KBM-7 (cell line): Measurements from ENCODE around the gene NTNG1.

Experiments
- DNase-seq: peaks from one replicate; pipeline ENCODE4 v3.0.0-alpha.2; 2015
- in situ Hi-C: fragments of 300-500 bp; cut with MboI; formaldehyde crosslinking; loops from 2 replicates; pipeline ENCODE4 v1.14.3; 2020; ENCODE audit warnings: low sequenced_read_pairs, low pct_unique_long_range_greater_than_20kb, mixed read lengths

The NTNG1 gene

DNA sequence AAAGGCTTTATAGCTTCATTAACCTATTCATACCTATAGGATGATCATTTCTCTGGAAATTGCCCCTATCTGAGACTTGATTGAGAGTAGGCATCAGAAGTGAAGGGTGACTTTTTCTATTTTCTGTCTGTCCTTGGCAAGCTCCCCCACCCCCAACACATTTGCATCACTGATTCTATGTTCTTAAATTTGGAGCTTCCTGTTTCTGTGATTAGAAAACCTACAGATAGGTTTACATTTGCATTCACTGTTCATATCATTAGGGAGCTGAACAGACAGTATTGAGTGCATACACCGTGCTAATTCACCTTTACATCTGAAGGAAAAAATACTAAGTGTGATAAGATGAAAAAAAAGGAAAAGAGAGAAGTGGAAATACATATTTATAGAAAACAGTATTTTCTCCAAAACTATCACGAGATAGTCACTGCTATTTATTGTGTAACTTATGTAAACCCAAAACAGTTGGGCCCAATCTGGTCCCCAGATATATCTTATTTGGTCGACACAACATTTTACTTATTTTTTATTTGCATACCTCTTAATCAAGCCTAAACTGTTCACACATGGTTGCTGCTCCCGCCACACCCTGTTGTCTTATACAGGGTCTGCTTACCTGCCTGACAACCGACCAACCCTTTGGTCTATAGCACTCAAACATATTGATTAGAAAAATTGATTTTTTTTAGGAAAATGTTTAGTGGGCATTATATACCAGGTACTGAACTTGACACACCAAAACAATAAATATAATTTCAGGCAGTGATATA lies 218.8 kb downstream of the NTNG1 start:
- DNase-seq: no peak
- in situ Hi-C loops: no loop called here

DNA sequence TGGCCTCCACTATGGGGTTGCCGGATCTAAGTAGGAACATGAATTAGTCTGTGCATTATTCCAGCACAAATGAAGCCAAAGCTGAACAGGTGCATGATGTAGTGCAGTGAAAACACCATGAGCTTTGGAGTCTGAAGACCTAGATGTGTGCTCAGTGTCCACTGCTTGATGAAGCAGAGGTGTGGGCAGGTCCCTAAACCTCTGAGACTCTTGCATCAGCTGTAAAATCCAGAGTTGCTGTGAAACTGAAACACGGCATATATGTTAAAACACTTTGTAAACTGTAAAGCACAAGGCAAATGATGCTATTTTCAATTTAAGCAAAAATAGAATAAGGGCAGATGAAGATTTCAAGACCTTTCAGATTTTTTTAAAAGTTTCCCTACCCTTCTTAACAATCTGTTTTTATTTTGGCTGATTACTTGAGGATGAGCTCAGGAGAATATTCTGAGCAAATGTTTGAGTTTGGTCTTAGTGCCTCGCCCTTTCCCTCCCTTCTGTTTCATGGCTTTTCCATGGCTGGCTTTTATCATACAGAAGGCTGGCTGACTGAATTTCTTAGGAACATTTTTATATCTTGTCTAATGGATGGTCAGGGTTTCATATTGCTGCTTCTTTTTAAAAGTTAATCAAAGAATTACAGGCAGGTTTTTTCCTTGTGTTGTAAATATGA lies 221.8 kb downstream of the NTNG1 start:
- no peak for DNase-seq
- in situ Hi-C loops: no loop called here

DNA sequence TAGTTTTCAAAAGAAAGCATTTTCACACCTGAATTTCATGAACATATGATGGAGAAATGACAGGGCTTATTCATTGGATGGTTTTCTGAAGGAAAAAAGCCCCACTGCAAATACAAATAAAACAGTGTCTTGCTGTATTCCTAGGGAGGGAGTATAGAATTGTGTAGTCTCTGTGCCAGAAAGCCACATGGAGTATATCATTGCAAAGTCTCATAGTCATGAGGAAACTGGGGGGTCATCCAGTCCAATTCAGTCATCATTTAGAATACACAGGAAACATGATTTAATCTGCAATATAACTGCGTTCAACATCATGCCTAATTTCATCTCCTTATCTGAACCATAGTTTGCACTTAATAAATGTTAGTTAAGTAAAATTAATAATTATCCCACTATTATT lies 222.3 kb downstream of the NTNG1 start:
- in situ Hi-C loops: no loop called here
- DNase-seq: no peak

DNA sequence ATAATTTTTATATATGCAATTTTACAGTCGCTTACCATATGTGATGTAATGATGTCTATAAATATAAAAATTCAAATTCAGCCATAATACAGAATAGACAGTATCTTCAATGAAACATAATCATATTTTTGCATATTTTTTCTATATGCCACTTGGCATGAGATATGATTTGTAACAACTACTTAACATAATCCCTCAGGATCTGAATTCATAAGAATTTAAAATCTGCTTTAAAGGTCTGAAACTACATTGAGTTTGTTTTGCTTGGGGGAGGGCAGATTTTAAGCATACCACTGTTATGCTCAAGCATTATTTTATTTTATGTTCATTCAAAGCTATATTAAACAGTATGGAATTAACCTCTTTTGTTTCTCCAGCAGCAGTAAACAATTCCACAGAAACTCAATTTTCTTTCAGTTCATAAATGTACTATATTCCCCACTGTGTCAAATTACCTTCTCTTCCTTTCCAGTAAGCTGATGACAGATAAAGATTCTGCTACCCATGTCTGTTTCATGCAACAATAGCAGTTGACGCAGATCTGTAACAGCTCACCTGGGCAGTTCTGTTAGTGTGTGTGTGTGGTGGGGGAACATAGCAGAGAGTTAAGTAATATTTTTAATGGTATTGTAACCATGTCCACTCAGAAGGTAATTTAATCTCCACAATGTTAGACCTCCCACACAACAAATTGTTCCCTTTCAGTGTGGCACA lies 224.8 kb downstream of the NTNG1 start:
- in situ Hi-C loops: no loop called here
- DNase-seq: no peak

DNA sequence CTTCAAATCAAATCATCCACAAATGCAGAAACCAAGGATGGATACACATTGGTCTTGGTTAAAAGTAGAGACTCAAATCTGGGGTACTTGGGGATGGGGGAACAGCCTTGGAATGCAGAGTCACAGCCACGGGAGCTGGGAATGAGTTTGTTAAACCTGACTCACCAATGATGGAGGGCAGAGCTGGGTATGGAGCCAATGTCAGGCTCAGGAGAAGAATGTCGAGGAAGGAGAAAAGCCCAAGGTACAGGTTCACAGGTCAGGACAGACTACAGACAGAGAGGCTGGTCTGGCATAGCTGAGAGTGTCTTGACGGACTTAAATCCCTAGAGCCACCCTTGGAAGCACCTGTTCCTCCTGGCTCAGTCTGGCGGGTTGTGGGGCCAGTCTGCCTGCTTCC lies 237.6 kb downstream of the NTNG1 start:
- no peak for DNase-seq
- in situ Hi-C loops: no loop called here

DNA sequence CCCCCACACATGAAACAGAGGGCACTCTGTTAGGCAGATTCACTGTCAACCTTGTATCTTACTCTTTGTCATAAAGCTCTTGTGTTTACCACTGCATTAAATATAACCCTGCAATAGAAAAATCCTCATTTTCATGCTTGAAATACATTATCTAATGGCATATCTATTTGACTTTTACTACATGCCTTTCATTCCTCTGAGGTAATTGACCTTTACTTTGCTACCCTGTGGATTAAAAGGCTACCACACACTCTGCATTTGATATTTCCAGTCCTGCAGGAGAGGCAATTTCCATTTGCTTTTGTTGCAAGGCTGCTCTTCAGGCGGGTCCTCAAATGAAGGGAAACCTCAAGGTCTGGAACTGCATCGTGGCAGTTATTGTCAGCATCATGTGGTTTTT lies 238.0 kb downstream of the NTNG1 start:
- DNase-seq: no peak
- in situ Hi-C loops: no loop called here

DNA sequence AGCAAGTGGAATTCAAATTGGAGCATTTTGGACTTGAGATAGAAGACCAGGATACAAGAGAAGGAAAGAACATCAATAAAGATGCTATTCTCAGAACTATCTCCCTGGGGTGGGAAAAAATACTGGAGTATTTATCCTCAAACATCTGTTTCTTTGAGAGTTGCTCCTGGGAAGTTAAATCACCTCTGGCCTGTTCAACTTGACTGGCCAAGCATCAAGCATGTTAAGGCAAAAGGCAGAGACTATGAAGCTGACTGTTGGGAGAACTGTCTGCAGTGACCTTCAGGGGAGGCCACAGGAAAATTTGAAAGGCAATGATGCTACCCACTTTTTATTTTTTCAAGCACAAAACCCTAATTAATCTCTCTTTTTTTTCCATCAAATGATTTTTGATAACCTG lies 239.0 kb downstream of the NTNG1 start:
- no peak for DNase-seq
- in situ Hi-C loops: no loop called here

DNA sequence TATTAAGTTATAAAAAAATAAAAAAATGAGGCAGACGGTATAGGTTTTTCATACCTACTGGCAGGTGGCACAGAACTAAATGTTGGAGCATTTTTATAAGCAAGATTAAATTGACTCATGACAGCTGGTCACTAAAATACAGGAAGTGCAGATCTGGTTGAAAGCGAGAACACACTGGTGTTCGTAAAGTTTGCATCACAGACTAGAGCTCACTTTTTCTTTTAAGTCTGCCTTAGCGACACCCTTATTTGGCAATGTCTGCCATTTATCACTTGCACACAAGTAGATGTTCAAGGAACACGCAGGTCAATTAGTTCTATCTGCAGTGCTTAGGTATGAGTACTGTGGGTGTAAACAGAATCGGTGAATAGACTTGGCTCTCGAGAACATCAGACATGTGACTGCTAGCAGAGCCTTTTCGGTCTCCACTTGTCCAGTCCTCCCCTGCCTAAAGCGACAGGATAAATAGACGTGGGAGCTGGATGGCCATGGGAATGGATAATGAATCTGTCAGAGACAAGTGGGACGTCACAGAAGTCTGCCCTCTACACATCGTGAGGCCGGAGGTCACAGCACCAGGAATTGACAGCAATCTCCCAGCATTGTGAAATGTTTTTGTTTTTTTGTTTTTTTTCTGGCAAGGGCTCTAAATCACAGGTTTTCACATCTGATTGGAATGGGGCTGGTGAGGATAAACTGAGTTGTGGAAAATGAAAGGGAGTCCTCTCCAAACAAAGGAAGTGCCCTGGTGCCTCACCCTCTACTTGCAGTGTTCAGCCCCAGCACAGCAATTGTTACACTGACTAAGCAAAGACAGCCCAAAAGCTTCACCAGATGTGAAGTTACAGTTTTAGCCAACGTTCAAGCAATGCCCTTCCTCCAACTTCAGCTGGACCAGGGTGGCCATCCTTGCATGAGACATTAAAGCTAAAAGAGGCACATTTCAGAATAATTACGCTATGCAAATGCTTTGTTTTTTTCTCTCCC lies 248.9 kb downstream of the NTNG1 start:
- no peak for DNase-seq
- in situ Hi-C loops: no loop called here

DNA sequence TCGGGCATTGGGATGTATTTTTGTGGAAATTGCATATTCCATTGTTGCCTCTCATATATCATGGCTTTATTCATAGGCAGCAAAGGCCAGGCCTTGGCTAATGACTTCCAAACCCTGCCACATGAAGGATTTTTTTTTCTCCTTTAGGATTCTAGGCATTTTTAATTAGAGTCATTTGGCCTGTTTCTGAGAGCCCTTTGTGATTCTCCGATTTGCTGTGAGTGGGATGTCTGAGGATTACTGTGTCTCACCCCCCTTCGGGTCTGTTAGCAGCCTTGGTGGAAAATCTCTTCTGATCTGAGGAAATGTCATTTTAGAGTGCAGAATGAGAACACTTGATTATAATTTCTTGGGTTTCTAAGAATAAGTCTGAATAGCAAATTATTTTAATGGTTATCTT lies 253.5 kb downstream of the NTNG1 start:
- DNase-seq: no peak
- in situ Hi-C loops: no loop called here

DNA sequence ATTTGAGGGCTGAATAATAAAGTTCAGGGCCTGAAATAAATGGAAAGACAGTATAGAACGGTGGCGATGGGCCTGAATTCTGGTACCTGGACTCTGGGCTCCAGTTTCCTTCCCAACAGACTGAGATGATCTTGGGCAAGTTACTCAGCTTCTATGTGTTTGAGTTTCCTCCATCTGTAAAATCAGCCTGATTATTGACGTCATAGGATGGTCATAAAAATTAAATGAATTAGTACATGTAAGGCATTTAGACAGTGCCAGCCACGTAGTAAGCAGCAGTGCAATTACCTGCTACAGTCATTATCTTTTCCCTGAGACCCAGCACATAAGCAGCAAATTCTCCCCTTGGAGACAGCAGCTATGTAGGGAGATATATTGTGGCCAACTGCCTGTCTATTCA lies 260.9 kb downstream of the NTNG1 start:
- DNase-seq: no peak
- in situ Hi-C loops: no loop called here

DNA sequence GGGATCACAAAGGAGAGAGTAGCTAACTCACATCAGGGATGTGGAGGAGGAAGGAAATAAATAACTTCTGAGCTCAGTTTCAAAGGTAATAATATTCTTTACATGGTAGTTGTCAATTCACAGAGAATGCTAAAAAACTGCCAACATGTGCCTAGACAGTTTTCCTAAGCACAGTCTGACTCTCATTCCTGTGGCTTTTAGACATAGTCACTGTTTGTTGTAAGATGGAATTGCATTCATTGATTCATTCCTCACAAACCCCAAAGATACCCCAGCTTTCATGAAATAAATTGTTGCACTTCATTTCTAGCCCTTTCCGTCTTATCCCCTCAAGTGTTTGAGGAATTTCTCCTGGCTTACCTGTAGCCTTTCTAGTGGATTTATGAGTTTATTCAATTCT lies 263.9 kb downstream of the NTNG1 start:
- in situ Hi-C loops: no loop called here
- no peak for DNase-seq

DNA sequence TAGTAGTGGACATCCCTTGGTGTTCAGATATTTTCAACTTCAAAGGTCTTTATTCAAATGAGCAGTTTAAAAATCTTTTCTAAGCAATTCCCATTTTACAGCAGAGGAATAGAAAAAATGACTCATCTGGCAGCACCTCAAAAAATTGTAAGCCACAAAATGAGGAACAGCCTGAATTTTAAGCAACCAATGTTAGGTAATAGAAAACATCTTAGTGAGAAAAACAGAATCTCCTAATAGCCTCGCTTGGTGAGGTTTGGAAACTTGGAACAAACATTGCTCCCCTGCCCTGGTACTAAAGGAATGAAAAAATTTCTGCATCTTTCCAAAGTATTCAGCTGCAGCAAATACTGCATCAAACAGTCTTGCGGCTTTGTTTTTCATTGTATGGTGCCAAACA lies 264.4 kb downstream of the NTNG1 start:
- no peak for DNase-seq
- in situ Hi-C loops: no loop called here

DNA sequence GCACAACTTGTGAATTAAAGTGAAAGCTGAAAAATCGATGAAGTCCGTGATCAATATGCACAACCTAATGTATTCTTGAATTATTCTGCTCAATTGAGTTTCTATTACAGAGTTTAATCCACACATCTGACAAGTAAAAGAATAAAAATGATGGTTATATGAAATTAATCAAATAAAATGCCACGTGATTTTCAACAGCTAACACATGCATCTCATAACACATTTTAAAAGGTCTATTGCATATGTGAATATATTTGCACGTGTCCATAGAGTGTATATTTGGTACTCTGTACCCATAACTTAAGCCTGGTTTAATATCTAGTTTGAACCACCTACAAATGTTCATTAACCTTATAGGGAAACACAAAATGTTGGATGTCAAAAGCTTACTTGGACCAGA lies 266.2 kb downstream of the NTNG1 start:
- no peak for DNase-seq
- in situ Hi-C loops: no loop called here

DNA sequence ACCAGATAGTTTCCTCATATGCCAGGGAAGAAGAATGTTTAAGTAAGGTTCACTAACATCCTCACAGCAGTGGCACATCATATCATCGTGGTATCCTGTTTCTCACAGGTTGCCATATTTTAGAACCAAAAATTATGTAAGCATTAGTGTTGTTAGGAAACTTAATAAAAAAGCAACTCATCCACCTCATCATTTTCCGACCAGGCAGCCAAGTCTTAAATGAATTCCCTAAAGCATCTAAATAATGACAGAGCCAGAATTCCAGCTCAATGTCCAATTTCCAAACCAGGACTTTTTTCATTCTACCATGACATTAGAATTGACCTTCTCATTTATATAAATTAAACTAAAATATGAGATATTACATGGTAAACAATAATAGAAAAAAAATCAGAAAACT lies 272.7 kb downstream of the NTNG1 start:
- DNase-seq: no peak
- in situ Hi-C loops: no loop called here

DNA sequence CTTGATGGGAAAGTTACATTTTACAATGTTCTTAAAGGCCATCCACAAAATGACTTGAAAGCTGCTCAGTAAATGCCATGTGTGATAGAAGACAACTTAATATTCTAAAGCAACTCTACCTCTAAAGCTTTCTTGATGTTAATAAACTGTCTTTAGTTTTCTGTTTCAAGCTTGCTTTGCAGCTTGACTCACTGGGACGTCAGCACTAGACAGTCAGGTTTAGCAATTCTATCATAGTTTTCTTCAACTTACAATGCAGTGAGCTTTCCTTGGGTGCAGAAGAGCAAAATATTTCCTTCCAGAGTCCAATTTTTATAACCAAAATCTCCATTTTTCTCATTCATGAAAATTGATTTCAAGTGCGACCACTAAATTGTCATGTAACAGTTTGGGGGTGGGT lies 273.1 kb downstream of the NTNG1 start:
- in situ Hi-C loops: no loop called here
- no peak for DNase-seq

DNA sequence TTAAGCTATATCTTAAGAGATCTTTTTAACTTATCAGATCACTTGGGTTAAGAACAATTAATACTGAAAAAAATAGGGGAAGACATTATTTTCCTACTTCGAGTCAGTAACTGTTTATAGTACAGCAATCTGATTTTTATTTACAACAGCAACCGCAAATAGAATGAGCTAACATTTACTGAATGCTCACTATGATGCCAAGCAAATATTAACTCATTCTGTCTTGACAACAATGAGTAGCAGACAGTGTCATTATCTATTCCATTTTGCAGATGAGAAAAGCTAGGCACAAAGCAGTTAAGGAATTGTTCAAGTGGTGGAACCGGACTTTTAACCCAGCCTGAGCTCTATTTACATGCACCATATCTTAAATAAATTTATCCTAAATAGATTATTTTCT lies 273.7 kb downstream of the NTNG1 start:
- DNase-seq: no peak
- in situ Hi-C loops: no loop called here

DNA sequence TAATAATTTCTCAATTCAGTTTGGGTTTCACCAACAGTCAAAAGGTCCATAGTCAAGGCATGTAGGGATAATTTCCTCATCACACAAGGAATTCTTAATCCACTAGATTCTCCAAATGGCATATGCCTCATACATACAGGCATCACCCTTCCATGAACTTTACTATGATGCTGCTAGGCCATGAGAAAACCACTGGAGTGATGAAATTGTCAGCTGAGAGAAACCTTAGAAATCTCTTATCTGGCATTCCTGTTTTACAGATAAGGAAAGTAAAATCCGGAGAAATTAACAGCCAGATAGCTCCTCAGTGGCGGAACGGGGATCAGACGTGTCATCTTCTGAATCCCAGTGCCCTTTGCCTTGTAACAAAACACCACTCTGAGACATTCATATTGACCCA lies 274.4 kb downstream of the NTNG1 start:
- no peak for DNase-seq
- in situ Hi-C loops: no loop called here

DNA sequence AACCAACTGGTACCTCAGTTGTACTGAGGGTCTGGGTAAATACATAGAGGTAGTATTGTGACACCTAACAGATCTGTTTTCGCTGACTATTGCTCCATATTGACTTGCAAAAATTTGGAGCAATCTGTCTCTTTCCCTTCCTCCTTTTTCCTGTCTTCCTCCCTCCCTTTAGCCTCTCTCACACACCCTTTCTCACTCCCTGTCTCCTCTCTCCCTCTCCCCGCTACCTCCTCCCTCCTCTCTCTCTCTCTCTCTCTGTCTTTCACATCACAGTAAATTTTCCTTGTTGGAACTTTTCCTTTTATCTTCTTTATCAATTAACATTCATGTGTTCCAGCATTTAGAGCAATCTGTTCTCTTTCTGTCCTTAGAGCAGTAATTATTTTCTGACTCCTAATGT lies 278.2 kb downstream of the NTNG1 start:
- in situ Hi-C loops: no loop called here
- no peak for DNase-seq

DNA sequence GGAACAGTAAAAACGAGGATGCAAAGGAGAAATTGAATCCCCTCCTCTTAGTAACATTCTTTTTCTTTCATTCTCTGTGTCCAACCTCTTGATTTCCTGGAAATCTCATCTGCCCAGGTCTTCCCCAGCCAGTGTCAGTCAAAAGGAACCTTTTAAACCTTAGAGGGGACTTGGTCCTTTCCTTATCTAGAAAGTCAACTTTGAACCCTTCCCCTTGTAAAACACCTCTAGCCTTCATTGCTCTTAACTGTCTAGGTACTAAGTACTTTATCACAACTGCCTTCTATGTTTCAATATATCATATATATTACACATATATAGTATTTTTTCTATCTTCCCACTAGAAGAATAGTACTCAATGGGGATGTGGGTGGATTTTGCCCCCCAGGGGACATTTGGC lies 282.1 kb downstream of the NTNG1 start:
- in situ Hi-C loops: no loop called here
- no peak for DNase-seq
